Left forelimb (tissue), 1 donor: Measurements from ENCODE around the gene TMEM252.

Experiments
- DNase-seq: peaks from one replicate; pipeline ENCODE4 v3.0.0-alpha.2; 2018; ENCODE audit warnings: low spot score

TMEM252 gene

DNA sequence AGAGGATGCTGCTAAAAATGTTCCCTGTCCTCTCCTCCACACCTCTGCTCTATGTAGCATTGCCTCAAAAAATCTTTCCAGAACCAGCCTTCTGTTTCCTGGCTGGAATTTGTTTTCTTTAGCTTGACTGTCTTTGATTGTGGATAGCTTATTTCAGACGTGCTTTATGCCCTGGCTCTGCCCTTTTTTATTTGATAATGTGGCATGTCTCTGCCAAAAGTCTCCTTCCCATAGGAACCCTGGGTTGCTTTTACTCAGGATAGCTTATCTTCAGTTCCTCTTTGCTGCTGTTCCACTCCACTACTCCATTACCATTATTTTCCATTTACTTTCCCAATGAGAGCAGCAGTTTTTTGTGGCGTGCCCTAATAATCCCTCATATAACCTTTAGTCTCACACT, 885 bp upstream of the TMEM252 start:
- no peak for DNase-seq

DNA sequence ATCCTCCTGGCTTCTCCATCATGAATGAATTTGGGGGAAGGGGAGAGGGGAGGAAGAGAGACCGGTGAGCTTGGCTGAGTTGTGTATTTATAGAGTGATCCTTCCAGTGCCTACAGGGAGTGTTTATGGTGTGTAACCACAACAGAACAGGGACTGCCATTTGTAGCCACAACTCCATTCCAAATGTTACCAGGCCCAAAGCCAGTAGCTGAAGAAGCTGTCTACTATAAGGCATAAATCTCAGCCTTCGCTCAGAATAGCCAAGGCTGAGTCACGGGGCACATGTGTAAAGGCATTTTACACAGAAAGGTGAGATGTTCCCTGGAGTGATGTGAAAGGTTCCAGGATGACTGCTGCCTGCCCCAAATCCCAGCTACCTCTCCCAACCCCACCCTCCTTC, 2.5 kb downstream of the TMEM252 start:
- DNase-seq: no peak

DNA sequence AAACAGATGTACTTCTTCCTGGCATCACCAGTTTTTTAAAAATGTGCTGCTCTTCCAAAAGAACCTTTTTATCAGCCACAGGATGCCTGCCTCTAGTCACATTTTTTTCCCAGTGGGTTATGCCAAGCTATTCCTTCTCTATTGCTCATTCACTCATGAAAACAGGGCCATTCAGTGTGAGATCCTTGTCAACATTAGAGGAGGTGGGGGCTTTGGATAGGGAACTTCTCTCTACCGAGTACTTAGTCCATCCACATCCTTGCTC, 3.1 kb downstream of the TMEM252 start:
- no peak for DNase-seq

DNA sequence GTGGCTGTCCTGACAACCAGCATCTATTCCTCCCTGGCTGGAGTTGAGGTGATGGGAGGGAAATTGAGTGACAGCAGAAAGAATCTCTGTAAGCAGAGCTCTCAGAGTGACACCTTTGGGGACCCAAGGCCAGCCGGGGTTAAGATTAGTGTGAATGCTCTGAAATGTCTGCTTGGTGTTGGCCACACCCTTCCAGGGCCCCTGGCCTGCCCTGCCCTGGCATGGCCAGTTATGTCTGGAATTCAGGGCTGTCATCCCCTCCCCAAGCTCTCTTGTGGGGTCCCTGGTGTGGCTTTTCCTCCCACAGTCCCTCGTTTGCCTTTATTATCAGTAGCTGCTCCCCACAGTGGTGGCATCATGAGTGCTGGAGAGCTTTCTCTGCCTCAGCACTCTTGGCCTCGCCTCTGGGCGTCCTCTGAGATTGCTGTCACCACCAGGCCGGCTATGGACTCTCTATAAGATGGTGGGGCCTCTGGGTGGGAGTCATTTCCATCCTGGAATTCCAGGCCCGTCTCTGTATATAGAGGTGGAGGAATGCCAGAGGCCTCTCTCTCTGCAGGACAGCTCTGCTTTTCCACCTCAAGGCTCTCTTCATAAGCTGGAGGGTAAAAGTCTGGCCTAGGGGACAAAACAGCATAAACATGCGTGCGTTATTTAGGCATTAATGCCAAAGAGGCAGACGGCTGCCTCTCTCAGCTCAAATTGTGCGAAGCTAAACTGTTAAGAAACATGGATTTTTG, 3.6 kb downstream of the TMEM252 start:
- no peak for DNase-seq

DNA sequence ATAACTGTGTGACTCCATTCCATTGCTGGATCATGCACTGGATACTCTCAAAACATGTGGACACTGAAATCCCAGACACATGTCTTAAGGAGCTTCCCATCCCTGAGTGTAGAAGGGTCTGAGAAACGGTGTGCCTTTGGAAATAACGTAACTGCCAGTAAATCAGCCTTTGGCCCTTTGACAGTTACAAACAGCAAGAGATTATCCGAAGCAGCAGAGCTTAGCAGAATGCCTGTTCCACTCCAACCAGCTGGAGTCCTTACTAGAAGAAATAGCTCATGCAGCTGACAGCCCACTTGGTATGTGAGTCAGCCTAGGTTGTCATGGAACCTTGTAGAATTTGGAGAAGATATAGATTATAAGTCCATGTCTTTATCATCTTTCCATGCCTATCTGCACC, 7.0 kb downstream of the TMEM252 start:
- DNase-seq: no peak

DNA sequence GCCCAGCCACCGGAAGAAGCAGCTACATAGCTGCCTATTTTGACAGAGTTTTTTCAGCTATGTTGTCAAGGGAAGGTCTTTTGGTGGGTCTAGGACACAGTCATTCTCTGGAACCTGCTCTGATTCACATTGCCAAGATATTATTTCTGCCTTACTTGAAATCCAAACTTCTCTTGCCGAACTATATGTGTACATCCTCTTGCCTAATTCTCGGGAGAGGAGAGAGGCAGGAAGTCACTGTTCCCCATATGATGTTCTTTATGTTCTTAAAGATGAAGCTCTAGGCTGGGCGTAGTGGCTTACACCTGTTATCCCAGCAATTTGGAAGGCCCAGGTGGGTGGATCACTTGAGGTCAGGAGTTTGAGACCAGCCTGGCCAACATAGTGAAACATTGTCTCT, 8.6 kb downstream of the TMEM252 start:
- DNase-seq: no peak

DNA sequence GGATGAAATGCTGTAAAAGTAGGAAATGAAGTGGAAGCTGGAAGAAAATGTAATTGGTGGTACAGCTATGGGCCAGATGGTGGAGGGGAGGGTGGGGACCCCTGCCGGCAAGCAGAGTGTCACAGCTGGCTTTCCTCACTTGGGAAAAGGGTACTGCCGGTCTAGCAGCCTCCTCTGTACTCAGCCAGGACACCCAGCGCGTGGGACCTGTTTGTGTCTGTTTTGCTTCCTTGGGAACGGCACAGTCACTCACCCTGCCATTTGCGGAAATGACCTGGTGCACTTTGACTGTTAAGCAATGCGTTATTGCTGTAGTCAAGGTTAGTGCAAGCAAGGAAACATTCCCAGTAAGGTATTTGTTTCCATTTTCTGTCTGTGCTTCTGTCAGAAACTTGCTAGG, 10.1 kb downstream of the TMEM252 start:
- DNase-seq: no peak

DNA sequence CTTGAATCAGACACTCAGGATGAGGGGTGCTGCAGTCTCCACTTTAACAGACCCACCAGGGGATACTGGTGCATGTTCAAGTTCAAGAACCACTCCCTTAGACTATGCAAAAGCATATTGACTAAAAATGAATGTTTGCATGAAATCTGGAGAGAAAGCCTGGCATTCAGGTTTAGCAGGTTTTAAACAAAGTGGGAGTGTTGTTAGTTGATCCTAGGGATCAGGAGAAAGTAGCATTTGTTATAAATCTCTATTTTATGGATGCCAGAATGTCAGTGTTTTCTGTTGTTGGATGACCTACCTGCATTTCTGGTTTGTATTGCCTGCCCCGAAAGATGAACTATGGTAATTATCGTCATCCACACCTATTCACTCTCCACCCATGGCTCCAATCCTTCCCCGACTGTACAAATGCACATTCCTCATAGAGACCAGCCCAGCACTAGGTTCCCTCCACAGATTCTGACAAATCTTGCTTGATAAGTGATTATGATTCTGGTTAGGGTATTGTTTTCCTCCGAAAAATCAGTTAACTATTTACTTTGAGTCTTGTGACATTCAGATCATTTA, 17.2 kb downstream of the TMEM252 start:
- DNase-seq: no peak

DNA sequence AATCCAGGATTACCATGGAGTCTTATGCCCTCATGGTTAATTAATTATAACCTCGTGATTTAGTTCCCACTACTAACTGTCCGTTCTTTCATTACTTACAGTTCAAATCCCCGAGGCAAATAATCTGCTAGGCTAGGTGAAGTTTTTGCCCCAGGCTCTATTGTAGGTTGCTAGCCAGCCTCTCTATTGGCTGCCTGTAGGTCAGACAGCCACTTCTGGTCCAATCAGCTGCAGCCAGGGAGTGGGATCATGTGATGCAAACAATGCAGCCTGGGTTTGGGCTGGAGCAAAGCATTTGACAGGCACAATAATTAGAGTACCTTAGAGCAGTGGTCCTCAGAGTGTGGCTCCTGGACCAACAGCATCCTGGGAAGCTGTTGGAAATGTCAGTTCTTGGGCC, 17.7 kb downstream of the TMEM252 start:
- DNase-seq: no peak

DNA sequence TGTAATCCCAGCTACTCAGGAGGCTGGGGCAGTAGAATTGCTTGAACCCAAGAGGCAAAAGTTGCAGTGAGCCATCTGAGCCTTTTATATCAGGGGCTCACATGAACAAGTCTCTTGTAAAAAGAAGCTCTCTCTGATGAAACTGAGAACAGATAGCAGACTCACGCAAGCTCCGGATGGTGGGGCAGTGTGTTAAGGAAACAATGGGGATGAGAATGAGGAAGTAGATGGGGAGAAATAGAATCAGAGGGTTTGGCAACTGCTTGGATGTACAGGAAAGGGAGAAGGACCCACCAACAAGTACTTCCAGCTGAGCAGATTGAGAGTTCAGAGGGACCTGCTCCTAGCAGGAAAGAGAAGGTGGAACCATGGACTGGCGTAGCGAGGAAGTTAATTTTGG, 18.6 kb downstream of the TMEM252 start:
- DNase-seq: no peak

DNA sequence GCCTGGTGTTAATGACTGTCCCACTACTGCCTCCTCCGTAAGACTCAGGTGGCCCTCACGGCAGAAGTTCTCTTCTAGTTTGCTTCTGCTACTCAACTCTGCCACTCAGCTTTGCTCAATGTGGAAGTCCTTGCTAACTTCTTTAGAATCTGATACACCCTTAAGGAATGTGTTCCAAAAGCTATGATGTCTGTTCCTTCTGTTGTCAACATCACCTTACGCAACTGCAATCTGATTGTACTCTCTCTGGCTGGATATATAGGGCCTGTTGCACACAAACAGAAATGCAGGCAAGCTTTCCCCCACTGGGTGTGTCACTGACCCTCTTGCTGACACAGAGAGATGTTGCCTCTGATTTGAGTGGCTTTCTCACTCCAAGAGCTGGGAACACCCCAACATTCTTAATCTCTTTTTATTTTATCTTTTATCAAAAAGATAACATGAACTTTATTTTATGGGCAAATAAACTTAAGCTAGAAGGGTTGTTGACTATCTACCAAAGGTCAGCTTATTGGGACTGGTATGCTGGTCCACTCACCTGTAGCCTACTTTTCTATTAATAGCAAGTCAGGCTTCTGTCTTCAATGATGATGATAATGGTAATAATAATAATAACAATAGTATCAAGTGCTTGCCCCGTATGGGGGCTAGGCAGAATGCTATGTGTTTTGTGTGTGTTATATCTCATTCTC, 25.2 kb downstream of the TMEM252 start:
- DNase-seq: no peak

DNA sequence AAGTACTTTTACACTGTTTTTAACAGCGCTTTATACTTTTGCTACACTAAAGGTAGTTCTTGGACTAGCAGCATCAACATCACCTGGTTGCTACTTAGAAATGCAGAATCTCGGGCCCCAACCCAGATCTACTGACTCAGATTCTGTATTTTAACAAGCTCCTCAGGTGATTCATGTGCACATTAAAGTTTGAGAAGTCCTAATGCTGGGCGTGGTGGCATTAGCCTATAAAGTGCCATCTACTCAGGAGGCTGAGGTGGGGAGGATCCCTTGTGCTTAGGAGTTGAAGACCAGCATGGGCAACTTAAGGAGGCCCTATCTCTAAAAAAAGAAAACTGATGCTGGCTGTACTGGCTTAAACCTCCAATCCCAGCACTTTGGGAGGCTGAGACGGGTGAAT, 26.7 kb downstream of the TMEM252 start:
- no peak for DNase-seq

DNA sequence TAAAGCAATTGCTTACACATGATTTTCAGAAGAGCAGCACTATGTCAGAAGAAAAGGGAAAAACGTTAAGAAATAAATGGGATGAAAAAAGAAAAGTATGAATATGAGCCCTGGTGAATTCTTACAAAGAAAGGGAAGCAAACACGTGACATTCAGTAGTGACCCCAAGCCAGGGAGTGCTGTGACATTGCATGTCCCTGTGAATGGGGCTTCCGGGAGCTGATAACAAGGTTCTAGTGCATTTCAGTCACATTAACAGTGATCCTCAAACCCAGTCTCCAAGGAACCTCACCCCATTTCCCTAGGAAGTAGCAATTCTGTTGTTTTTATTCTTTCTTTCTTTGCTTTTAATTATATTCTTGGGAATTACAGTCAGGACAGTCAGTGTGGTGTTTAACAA, 27.3 kb downstream of the TMEM252 start:
- no peak for DNase-seq

DNA sequence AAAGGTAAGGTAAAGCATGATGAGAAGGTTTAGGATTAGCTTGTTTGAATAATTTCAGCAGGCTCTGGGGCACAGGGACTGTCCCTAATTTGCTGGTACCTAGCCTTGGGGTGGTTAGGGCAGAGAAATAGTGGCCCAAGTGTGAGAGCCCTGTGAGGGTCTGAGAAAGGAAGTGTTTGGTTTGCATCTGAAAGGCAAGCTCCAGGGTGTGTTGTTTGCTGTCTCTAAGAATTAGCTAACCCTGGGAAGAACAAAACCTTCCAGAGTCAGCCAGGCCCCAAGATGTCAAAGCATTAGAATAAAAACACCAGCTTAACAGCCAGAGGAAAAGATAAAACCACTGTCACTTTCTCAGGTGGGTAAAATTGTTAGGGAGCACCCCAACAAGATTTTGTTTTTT, 31.0 kb downstream of the TMEM252 start:
- no peak for DNase-seq

DNA sequence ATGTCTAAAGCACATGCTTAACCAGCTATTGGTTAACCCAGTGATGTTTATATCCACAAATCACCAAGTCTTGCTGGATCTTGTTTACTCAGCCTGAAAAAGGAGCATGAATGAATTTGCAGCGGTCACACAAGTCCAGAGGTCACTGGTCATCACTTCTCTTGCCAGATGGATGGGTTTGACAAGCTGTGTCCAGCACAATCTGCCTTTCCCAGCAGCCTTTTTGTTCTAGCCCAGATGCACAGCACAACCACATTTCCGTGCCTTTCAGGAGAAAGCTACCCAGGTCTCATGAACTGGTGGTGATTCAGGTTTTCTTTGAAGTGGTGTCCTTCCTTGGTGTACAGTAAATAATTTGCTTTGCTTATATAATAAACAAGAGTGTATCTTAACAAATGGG, 32.1 kb downstream of the TMEM252 start:
- no peak for DNase-seq

DNA sequence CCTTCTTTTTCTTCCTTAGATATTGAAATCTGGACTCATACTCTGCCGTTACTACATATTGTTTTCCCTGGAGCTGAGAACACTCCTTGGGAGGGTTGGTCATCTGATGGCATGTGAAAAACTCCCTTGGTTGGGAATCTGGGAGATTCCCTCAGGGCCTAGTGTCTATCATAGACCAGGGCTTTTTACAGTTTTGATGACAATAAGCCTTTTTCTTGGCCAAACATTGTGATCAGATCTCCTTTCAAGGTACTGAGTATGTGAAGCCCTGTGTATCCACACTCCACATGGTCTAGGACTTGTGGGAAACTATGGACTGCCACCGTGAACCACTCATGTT, 32.9 kb downstream of the TMEM252 start:
- no peak for DNase-seq

DNA sequence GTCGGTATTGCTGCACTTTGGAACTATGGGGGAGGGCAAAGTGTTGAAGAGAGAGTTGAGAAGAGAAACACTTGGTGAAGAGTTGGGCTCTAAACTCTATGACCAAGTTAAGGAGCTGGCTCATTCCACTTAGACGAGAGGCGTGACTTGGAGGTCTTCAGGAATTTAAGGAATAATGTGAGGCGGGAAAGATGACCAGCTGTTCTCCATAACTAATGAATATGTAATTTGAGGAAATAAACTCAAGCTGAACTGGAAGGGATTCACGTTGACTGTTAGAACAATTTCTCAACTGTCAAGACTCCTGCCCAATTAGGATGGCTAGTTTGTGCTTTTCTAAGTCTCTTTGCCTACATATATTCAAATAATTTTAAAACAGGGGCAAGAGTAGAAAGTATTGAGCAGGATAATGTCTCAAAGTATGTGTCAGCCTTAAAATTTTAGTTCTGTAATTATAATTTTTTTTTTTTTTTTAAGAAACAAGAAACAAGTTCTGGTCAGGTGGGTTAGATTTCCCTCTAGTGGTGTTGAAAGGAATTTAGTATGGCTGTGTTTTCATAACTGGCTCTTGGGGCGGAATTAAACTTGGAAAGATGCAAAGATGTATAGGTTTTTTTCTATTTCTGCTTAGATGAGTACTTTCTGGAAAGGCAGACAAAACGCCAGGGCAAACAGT, 33.4 kb downstream of the TMEM252 start:
- no peak for DNase-seq

DNA sequence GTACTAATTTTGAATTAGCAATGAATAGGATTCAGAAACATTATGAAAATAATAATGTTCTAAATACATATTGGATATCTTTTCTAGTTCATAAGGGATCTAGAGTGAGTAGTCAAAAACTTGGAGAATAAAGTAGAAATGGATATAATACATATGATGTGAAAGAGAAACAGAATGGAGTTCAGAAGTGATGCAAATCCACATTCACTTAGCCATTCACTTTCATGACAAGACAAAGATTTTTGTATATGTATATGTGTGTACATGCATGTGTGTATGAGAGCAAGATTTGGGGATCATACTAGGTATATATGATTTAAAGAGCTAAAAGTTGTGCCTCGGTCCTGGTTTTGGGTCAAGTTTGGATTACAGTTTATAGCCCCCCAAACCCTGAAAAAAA, 34.1 kb downstream of the TMEM252 start:
- DNase-seq: no peak

DNA sequence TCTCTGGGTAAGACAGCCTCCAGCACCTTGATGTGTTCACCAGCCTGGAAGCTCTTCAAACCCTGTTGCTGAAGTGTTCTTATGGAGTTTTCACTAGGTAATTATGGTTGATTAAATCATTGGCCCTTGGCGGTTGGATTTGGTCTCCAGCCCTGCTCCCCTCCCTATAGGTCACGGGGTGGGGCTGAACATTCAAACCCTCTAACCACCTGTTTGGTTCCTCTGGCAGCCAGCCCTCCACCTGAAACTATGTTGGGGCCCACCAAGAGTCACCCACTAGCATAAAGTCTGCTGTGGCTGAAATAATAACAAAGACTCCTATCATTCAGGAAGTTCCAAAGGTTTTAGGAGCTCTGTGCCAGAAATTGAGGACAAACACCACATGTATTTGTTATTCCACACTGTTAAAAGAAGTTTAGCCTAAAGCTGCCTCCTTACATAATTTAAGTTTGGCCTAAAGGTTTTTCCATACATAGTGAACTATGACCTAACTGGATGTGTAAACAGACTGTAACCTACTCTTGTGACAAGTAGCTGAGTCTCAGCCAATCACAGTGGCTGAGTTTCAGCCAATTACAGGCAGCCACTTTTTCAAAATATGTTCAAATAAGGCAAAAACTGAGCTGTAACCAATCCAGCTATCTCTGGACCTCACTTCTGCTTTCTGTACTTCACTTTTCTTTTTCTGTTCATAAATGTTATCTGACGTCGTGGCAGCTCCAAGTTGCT, 34.8 kb downstream of the TMEM252 start:
- DNase-seq: no peak

DNA sequence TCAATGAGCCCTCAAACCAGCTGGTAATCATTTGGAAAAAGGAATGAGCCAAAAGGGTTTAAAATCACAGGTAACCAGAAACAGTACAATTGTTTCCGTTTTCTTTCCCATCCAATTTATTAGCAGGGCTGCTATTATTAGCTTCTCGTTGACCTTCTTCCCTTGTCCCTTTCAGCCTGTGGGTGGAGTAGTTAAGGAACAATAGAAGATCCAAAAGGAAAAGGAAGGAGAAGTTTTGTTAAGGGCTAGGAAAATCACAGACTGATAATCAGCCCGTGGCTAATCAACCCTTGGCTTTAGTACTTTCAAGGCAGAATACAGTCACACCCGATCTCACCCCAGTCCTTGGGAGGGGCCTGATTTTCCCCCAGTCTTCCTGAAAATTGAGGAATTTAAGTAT, 38.4 kb downstream of the TMEM252 start:
- DNase-seq: no peak

DNA sequence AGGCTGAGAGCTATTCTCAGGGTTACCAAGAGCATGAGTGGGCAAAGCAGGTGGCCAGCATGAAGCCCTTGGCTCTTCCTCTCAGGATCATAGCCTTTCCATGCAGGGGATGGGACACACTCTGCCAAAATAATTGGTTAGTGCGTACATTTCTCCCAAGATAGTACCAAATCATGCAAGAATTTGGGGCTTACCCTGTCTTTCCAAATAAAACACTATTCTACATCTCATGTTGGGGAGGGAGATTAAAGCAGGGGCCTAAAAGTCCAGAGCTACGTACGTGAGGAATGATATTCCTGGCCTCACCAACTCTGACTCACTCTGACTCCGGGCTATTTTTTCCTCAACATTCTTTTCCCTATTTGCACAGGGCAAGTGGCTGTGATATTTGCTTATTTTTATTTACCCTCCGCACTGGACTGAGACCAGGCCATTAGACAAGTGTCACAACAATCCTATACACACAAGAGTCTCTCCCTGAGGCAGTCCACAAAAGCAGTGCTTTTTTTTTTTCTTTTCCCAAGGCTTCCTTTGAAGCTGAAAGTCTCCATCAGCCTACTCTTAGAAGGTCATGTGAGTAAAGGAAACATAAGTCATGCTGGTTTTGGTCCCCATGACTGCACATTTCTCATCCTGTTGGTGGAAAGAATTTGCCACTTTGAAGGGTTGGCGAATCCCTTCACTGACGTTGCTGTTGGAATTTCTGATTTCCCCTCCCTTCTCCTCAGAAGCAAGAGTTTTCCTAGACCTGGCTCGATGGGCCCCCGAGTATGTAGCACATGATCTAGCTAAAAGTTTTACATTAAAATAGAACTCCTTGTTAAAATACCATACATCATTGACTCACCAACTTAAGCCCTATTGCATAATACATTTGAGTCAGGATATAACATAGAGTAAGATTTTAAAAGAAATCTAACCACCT, 40.0 kb downstream of the TMEM252 start:
- no peak for DNase-seq

DNA sequence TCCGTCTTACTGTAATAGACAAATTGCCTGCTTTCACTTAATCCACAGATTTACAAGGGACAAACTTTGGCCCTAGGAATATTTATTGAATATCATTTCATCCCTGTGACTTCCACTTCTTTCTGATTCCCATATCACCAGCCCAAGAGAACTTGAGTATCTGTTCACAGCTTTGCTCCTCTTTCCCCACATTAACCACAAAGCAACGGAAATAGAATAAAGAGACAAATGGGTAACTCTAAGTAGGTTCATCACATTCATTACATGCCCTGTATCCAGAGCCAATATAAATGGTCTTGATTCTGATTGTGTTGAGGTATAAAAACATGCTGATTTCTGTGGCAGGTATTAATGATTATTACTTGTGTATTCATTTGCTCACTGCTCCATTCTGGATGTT, 41.9 kb downstream of the TMEM252 start:
- no peak for DNase-seq
